Measurements from ENCODE around the gene BCKDHB.

GRCh38 chr6:80186082-80186481 lies 79.6 kb downstream of the BCKDHB start:
- no peak for TF ChIP-seq IRF1 (CRISPR knock-in tag; IDR thresholded peaks at IDR 0.05)
- TF ChIP-seq CTCF (IDR thresholded peaks at IDR 0.05), result no peak
- TF ChIP-seq FOXJ3 (CRISPR knock-in tag; IDR thresholded peaks at IDR 0.05; ENCODE audit: borderline replicate concordance), result no peak
- TF ChIP-seq ELF4 (CRISPR knock-in tag; IDR thresholded peaks at IDR 0.05; ENCODE audit: low read depth), result no peak
- no peak for TF ChIP-seq NFE2L1 (CRISPR knock-in tag; IDR thresholded peaks at IDR 0.05)
- TF ChIP-seq, protein P1, sequence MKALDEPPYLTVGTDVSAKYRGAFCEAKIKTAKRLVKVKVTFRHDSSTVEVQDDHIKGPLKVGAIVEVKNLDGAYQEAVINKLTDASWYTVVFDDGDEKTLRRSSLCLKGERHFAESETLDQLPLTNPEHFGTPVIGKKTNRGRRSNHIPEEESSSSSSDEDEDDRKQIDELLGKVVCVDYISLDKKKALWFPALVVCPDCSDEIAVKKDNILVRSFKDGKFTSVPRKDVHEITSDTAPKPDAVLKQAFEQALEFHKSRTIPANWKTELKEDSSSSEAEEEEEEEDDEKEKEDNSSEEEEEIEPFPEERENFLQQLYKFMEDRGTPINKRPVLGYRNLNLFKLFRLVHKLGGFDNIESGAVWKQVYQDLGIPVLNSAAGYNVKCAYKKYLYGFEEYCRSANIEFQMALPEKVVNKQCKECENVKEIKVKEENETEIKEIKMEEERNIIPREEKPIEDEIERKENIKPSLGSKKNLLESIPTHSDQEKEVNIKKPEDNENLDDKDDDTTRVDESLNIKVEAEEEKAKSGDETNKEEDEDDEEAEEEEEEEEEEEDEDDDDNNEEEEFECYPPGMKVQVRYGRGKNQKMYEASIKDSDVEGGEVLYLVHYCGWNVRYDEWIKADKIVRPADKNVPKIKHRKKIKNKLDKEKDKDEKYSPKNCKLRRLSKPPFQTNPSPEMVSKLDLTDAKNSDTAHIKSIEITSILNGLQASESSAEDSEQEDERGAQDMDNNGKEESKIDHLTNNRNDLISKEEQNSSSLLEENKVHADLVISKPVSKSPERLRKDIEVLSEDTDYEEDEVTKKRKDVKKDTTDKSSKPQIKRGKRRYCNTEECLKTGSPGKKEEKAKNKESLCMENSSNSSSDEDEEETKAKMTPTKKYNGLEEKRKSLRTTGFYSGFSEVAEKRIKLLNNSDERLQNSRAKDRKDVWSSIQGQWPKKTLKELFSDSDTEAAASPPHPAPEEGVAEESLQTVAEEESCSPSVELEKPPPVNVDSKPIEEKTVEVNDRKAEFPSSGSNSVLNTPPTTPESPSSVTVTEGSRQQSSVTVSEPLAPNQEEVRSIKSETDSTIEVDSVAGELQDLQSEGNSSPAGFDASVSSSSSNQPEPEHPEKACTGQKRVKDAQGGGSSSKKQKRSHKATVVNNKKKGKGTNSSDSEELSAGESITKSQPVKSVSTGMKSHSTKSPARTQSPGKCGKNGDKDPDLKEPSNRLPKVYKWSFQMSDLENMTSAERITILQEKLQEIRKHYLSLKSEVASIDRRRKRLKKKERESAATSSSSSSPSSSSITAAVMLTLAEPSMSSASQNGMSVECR (CRISPR knock-in tag; IDR thresholded peaks at IDR 0.05; ENCODE audit: borderline replicate concordance), result no peak
- no peak for TF ChIP-seq TEAD4 (CRISPR knock-in tag; IDR thresholded peaks at IDR 0.05)
- no peak for TF ChIP-seq JUN (CRISPR knock-in tag; IDR thresholded peaks at IDR 0.05)
- TF ChIP-seq, protein P2, sequence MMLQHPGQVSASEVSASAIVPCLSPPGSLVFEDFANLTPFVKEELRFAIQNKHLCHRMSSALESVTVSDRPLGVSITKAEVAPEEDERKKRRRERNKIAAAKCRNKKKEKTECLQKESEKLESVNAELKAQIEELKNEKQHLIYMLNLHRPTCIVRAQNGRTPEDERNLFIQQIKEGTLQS (CRISPR knock-in tag; conservative IDR thresholded peaks at IDR 0.05), result no peak
- no peak for TF ChIP-seq ZNF232 (CRISPR knock-in tag; IDR thresholded peaks at IDR 0.05)
- TF ChIP-seq RELA (CRISPR knock-in tag; IDR thresholded peaks at IDR 0.05; ENCODE audit: borderline replicate concordance), result no peak
- TF ChIP-seq ZNF423 (CRISPR knock-in tag; IDR thresholded peaks at IDR 0.05), result no peak
- TF ChIP-seq ETV6 (CRISPR knock-in tag; IDR thresholded peaks at IDR 0.05), result no peak

All from WTC11 (cell line).